Islet of Langerhans (tissue), 1 donor: ENCODE data around the gene NECTIN4.

Experiments used
- FAIRE-seq: peaks from one replicate; lab custom pipeline; 2011; peaks lifted over from hg19 to GRCh38; lab: Jason Lieb, UNC

Gene NECTIN4

DNA sequence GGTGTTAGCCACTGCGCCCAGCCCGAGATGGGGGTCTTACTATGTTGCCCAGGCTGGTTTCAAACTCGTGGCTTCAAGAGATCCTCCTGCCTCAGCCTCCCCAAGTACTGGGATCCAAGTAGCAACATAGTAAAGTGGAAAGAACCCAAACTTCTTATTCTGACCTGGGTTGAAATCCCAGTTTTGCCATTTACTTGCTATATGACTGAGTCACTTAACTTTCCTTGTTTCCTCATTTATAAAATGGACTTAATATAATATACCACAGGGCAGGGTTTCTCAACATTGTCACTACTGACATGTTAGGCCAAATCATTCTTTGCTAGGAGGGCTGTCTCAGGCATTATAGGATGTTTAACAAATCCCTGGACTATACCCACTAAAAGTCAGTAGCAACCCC lies 21.8 kb upstream of the NECTIN4 start:
- FAIRE-seq = no peak

DNA sequence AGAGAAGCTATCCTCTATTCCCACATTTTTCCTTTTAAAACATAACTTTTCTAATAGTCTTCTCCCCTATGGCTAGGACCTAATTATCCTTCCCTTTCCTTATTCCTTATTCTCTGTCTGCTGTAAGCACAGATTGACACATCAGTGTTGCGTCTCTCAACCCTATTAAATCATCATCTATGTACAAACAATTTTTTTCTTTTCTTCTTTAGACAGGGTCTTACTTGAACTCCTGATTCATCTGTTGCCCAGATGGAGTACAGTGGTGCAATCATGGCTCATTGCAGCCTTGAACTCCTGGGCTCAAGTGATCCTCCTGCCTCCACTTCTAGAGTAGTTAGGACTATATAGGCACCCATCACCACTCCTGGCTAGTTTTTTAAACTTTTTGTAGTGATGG lies 17.1 kb upstream of the NECTIN4 start:
- no peak for FAIRE-seq

DNA sequence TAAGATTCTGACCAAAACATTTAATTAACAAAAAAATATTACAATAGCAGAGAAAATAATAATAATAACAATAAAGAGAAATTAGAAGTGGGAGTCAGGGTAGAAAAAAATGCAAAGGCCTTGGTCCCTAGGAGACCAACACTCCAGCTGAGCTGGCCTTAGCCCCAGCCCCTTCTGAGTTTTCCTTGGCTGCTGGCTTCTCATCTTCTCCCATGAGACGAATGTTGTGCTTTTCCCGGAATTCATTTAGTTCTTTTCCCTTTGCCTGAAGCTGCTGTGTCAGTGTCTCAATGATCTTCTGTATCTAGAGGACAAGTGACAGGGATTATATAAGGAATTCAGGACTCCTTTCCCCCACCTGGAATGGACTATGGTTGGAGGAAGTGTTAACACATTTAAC lies 11.2 kb upstream of the NECTIN4 start:
- no peak for FAIRE-seq

DNA sequence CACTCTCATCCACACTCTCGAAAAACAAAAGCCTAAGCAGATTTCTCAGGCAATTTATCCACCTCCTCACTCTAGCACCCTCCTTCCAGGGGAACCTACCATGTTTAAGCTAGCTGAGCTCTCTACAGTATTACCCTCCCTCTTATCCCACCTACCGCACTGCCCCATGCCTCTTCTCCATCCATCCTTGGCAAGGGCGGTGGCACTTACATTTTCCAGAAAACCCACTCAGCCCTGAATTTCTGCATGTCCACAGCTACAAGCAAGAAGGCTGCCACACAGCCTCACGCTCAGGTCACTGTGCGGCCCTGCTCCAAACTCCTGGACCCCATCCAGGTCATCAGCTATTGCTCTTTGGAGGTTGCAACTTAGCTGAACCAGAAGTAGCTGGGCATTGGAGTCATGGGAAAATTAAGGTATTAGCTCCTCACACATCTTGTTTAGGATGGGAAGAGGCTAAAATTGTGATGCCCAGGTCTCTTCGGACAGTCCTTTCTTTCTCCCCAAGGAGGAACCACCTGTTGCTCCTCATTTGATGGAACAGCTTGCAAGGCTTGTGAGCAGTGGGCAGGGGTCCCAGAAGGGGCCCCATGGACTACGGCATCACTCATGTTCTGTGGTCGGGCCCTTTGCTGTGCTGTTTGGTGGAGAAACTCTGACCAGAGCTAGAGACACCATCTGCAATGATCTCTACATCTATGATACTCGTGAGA lies 9.9 kb upstream of the NECTIN4 start:
- no peak for FAIRE-seq

DNA sequence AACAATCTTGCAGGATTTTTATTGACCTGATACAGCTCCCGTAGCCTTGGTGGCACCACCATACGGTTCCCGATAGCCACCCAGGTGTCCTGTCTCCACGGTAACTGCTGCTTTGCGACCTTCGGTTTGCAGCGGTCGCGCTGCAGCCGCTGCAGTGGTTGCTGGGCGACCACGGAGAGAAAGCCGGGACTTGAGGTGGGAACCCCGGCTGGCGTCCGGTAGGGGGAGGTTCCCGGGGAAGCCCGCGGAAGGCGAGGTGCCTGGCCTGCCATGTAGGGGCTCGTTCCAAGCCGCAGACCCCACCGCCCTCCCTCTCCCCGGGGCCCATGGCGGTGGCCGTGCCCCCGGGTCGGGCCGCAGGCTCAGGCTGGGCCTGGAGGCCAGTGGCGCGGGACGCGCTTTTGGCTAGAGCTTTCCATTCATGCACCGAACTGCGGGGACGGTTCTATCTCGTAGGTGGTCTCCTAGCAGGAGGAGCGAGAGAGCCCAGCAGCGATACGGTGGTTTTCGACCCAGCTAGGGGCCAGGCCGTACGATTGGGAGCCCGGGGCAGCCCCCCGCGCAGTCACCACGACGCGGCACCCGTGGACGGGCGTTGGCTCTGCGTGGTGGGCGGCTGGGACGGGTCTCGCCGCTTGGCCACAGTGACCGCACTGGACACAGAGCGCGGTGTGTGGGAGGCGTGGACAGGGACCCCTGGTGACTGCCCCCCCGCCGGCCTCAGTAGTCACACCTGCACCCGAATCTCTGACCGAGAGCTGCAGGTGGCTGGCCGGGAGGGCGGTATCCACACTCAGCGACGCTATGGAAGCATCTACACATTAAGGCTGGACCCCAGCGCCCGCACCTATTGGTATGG lies 9.1 kb upstream of the NECTIN4 start, which contains the start of gene KLHDC9:
KLHDC9 (plus strand) TSS at position 152 of the 859 bp plus-strand sequence; CDS start at position 327, 175 bp downstream.
- FAIRE-seq = peak; percentile 60

DNA sequence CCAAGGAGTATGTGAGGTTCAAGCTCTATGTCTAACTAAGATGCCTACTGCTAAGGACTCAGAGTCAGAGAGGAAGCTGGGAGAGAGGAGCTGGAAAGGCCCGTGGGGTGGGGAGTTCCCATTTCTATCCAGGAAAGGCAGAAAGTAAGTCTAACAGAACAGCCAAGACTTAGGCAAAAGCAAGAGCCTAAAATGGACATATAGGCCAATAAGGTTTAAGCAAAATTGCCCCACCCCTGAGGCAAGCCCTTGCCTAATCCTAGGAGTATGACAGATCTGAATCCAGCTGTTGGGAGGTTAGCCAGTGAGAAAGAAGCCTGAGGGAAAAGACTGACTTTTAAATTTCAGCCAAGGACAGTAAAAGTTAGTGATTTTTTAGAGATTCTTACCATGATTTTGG lies 7.2 kb upstream of the NECTIN4 start:
- FAIRE-seq = no peak

DNA sequence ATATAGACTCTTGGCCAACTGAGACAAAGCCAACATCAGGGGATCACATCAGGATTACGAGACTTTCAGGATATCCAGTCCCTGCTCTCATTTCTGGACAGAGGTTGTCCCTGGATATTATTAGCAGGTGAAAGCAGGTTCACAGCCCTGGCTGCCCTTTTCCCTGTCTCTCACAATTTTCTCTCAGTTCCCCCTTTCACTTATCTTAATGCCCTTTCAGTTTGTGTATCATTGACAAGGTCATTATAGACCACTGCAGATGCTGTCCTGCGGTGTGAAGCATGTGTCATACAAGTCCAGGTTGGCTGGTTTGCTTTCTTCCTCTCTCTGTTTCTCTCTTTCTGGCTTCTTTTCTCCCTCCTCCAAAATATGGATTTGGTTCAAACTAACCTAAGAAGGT lies 6.7 kb upstream of the NECTIN4 start:
- no peak for FAIRE-seq

DNA sequence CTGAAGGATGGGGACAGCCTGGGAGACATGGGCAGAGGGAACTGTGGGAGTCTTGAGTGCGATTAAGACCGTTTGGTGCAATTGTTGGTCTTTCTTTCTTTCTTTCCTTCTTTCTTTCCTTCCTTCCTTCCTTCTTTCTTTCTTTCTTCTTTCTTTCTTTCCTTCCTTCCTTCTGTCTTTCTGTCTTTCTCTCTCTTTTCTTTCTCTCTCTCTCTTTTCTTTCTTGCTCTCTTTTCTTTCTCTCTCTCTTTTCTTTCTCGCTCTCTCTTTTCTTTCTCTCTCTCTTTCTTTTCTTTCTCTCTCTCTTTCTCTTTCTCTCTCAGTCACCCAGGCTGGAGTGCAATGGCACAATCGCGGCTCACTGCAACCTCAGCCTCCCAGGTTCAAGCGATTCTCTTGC lies 5.9 kb upstream of the NECTIN4 start:
- no peak for FAIRE-seq

DNA sequence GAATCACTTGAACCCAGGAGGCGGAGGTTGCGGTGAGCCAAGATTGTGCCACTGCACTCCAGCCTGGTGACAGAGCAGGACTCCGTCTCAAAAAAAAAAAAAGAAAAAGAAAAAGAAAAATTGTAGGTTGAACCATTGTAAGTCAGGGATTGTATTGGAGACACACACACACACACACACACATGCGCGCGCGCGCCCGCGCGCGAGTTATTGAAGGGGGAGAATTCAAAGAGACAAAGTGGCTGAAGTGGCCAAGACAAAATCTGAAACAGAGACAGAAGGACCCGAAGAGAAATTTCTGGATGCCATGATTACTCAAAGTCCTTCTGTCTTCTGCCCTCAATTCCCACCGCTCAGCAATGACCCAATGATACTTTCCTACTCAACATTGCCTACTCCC lies 5.1 kb upstream of the NECTIN4 start:
- FAIRE-seq = no peak

DNA sequence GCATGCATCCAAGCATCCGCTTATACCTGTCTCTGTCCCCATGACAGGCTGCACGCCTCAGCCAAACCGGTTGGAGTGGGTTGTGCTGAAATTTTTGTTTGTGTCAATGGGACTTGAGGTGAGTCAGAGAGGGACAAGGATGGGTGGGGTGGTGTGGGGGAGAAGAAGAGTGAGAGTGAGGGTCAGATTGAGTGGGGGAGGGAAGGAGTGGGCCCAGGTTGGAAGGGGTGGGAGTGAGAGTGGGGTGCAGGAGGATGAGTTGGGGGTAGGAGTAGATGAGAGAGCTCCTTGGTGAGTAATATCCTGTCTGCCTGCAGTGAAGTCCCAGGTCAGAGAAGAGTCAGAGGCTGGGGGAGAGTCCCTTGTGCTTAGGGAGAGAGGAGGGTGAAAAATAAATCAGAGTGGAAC lies 3.3 kb upstream of the NECTIN4 start:
- no peak for FAIRE-seq

DNA sequence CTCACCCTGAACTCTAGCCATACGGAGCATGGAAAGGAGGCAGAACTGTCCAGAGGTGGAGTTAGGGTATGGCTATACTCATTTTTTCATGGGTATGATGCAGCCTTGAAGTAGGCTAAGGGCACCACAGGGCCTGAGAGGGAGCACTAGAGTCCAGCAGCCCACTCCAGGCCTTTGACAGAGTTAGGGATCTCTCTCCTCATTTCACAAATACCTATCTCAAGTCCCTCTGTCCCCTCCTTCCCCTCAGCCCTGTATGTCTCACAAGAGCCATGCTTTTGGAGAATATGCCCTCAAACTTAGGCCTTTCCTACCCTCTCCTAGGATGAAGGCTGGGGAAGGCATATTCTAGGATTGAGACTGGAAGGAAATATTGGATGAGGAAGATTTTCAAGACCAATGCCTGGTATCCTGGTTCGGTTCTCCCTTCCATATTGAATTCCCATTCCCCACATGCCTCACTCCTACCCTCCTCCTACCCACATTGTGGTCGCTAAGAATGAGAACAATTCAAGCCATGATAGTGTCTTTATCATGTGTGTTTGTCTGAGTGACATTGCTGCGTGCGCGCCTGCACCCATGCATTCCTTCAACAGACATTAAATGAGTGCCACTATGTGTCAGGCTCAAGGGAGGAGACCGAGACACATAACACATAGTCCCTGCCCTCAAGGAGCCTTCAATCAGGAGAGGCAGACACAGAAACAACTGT lies 2.6 kb upstream of the NECTIN4 start:
- FAIRE-seq = no peak

DNA sequence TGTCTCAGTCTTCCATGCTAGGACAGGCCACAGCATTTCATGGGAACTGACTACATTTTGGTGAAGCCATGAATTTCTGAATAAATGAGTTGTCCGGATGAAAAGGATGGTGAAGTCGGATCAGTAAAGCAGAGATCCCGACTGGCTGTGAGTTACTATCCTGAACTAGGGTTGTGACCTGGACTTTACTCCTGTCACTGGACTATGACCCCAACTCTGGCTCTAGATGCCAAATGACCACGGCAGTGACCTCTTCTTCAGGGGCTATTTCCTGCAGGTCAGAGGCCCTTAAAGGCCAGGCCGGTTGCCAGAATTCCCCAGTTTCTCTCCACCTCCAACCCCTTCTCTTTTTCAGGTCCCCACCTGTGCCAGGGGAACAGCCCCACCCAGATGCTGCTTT lies 1.7 kb upstream of the NECTIN4 start:
- no peak for FAIRE-seq

DNA sequence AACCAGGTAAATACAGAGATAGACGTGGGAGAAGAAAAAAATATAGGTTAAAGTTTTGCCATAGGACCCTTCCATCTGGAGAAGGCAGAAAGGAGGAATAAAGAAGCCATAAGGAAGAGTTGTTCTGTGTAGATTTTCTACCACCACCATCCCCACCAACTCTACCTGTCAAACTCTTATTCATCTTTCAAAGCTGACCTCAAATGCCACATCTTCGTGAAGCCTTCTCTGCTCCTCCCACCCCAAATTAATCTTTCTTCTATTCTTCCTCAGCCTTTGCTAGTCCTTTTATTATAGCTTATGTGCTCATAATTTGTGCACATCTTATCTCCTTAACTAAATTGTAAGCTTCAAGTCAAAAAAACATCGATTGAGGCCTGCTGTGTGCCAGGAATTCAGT lies 1.3 kb upstream of the NECTIN4 start:
- FAIRE-seq = no peak

DNA sequence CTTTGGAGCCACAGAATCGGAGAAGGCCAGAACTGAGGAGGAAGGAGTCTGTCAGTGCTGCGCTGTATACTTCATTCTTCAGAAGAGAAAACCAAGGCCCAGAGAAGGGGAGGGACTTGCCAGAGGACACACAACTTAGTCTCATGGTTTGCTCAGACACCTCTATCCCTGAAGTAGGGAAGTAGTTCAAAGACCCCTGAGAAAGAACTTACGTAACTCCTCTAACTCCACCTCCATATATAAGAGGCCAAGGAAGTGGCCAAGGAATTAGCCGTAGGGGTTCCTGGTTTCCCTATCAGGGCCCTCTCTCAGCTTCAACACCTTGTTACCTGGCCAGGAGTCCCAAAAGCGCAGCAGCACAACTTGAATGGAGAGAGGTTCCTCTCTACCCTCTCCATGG lies 580 bp upstream of the NECTIN4 start:
- FAIRE-seq = no peak

DNA sequence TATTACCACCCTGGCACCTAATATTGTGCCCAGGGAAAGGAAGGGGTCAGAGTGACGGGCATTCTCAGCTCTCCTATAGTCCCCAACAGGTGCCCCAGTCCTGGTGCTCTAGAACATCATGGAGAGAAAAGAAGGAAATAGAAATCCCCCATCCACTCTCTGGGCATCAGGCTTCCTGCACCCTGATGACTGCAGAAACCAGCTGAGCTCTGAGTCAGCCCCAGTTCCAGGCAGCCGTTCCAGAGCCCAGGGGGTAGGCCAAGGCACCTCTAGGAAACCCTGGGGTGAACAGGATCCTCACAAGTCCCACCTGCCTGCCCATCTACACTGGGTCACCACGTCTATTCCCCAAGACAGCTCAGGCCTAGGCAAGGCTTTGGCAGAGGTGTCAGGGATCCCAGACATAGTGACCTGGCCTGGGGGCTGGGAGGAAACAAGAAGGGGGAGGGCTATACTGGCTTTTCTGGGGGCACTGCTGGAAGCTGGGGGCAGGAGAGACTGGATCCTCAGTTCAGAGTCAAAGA lies 709 bp downstream of the NECTIN4 start:
- FAIRE-seq = no peak

DNA sequence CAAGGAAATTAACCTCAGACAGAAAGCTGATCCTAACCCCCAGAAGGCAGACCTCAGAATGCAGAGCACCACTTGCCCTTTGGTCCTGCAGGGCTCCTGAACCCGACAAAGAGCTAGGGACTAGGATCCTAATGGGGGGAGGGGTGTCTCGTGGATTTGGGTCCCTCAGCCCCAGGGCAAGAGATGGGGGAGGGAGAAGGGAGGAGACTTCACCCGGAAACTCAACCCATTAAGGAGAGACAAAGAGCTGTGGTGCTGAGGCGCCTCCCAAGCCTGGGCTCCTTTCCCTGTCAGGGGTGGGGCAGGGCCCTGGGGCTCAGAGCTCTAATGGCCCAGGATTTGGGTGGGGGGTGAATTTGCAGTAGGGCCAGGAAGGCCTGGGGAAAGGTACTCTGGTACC lies 2.9 kb downstream of the NECTIN4 start:
- no peak for FAIRE-seq

DNA sequence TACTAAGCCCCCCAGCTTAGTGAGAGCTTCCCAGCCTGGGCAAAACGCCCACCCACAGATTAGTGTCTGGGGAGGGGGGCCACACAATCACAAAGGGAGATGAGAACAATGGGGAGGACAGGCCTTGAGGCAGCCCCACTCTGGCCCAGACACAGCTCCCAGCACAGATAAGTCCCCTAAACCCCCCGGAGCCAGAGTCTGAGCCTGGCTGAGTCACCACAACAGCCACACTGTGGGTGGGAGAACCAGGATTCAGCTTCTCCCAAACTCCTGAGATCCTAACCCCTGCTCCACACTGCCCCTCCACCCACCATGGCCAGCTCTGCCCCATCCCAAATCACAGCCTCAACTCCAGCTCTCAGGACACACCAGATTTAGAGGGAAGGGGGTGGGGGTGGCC lies 4.2 kb downstream of the NECTIN4 start:
- FAIRE-seq = no peak

DNA sequence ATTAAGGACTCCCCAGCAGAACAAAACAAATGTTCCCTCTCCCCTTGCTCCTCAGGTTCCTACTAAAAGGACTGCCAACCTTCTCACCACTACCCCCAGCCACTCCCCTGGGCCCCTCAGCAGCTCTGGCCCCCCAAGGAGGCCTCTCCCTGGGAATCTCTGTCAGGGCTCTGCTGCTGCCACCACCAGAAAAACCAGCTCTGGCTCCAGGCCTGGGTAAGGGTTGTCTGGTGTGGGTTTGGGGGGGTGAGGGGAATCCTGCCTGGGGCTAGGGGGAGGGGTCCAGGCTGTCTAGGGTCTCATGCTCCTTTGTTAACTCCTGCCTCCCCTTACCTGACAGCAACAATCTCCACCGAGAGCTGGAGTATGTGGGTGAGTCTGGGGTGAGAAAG lies 4.8 kb downstream of the NECTIN4 start:
- FAIRE-seq = no peak

DNA sequence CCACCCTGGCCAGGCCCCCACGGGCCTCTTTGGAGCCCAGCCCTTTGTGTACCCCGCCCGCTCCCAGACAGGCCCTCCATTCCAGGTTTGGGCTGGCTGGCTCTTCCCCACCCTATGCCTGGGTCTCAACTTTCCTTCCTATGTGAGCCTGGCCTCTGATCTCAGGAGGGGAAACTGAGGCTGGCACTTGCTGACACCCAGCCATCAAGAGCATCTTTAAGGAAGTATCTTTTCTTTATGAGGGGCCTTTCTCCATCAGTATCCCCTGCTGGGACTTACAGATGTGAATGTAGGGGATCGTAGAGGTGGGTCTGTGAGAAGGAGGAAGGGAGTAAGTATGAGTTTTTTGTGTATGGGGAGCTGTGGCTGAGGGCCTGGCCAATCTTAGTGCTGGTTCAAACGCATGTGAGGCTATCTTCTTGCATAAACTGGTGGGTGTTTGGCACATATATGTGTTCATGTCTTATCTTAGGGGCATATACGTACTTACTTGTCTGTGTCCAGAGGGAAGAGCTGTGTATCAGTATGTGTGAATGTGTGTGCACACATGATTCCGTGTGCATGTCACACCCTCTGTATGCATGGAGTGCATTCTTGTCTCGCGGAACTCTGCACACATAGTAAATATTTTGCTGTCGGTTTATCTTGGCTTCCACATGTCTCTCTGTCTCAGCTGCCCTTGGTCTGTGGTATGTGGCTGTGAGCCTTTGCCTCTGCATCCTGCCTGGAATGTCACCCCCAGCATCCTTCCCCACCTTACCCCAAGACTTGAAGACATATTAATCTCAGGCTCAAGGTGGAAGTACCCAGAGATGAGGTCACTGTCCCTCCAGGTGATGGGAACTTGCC lies 5.4 kb downstream of the NECTIN4 start:
- FAIRE-seq = no peak

DNA sequence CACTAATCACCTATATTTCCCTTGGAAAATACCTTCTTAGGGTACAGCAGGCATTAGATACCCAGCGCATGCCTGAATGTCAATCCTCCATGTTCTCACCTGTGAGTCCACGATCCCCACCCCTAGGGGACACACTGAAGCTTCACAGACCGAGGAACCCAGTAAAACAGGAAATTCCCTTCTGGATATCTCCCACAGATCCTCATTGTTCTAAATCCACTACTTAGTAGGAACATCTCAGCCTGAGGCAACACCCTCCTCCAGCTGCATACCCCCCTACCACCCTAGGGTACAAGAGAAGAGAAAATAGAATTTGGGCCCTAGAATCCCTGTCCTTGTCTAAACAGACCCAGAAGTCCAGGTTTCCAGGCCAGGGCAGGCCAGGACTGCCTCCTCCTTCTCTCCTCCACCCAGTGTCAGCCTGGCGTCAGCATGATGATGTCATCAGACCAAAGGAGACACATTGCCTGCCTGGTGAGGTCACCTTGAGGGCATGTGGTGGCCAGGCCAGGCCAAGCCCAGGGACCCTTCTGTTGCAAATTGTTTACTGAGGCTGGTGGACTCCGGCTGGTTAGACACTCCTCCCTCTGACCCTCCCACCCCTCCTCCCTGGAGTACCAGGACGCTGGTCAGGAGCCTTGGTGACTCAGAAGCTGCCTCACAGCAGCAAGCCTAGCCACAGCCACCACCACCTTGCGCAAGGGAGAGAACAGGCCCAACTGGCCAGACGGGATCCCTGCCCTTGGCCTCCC lies 6.2 kb downstream of the NECTIN4 start:
- no peak for FAIRE-seq

DNA sequence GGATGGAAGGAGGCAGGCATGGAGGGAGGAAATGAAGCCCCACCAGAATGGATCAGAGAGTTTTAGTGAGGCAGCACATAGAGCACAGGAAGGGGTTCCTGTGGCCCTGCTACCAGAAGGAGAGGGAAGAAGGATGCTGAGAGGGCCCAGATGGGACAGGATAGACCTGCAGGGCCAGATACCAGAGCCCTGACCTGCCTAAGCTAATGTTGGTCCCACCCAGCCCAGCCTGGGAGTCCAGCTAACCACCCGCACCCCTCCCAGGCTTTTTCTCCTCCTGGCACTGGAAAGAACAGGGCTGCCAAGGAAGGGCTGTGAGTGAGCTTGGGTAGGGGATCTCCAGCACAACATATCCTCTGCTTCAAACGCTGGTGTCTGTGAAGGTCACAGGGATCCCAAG lies 6.9 kb downstream of the NECTIN4 start:
- FAIRE-seq = no peak
